Osteoblast (primary cell): ENCODE results near the gene HAVCR2. TPM values are rescaled to one million over a fixed set of nuclear protein-coding genes. Genes with fewer than 3 reads are reported as not detected.

ENCODE experiments used
- DNase-seq: peaks from one replicate; pipeline ENCODE4 v3.0.0; 2011; ENCODE audit warnings: low spot score, mixed read lengths; ENCODE audit not compliant: insufficient read length; ENCODE audit errors: missing footprints
- H2AFZ ChIP-seq: 2 replicates; pipeline ENCODE4 v1.6.0; 2011; ENCODE audit warnings: mild to moderate bottlenecking, low read length
- H3K27ac ChIP-seq: 2 replicates; pipeline ENCODE4 v1.5.1; 2011; ENCODE audit warnings: mild to moderate bottlenecking, low read depth, low read length, moderate library complexity
- H3K27me3 ChIP-seq: 2 replicates; pipeline ENCODE4 v1.6.0; 2012; ENCODE audit warnings: mild to moderate bottlenecking, control low read depth, inconsistent platforms, low read length, moderate library complexity; ENCODE audit not compliant: insufficient read depth
- H3K36me3 ChIP-seq: 2 replicates; pipeline ENCODE4 v1.5.1; 2011; ENCODE audit warnings: mild to moderate bottlenecking, low read length, control low read depth, moderate library complexity; ENCODE audit not compliant: insufficient read depth
- H3K4me1 ChIP-seq: 2 replicates; pipeline ENCODE4 v1.5.1; 2011; ENCODE audit warnings: mild to moderate bottlenecking, low read length, control low read depth, moderate library complexity; ENCODE audit not compliant: insufficient read depth
- H3K4me2 ChIP-seq: 2 replicates; pipeline ENCODE4 v1.6.0; 2011; ENCODE audit warnings: mild to moderate bottlenecking, low read length; ENCODE audit not compliant: insufficient read depth
- H3K4me3 ChIP-seq: fragments of 200-600 bp; sonication (generic); 3 replicates; pipeline ENCODE4 v1.5.1; 2012; ENCODE audit warnings: mild to moderate bottlenecking, low read length, inconsistent platforms; ENCODE audit not compliant: insufficient read depth
- H3K79me2 ChIP-seq: 2 replicates; pipeline ENCODE4 v1.6.0; 2012; ENCODE audit warnings: mild to moderate bottlenecking, low read length, control low read depth, inconsistent platforms; ENCODE audit not compliant: insufficient read depth
- H3K9me3 ChIP-seq: 2 replicates; pipeline ENCODE4 v1.5.1; 2011; ENCODE audit warnings: low read depth, low read length, control low read depth
- H4K20me1 ChIP-seq: 2 replicates; pipeline ENCODE4 v1.6.0; 2012; ENCODE audit warnings: mild to moderate bottlenecking, low read length, control low read depth; ENCODE audit not compliant: insufficient read depth
- CTCF ChIP-seq: IDR thresholded peaks from 2 replicates; pipeline ENCODE4 v1.5.1; 2011; ENCODE audit warnings: mild to moderate bottlenecking, low read depth, low read length, moderate library complexity; ENCODE audit errors: extremely low read depth
- total RNA-seq: library from RNA; depleted of rRNA; stranded (reverse); fragments of >200 nt; gene quantifications from 2 replicates; pipeline ENCODE4 v1.2.3, GENCODE V29; 2012

HAVCR2 gene
- total RNA-seq, 1 donor: 0.72 TPM

- Histone ChIP-seq H3K79me2 (no peaks in the 10 kb centered on the region), H3K36me3 (no peaks in the 10 kb centered on the region), H3K9me3 (no peaks in the 10 kb centered on the region), H4K20me1 (no peaks in the 10 kb centered on the region), H2AFZ (no peak overlapping the region), H3K27ac (no peak overlapping the region), H3K4me3 (no peak overlapping the region), H3K4me2 (no peak overlapping the region), H3K4me1 (peaks cover 5% of the 10 kb centered on the region), H3K27me3 (no peaks in the 10 kb centered on the region)
- DNase-seq: no peak
- no peak for TF ChIP-seq CTCF
Observed at GRCh38 chr5:157100140-157100679, 8.6 kb downstream of the HAVCR2 start.

DNA sequence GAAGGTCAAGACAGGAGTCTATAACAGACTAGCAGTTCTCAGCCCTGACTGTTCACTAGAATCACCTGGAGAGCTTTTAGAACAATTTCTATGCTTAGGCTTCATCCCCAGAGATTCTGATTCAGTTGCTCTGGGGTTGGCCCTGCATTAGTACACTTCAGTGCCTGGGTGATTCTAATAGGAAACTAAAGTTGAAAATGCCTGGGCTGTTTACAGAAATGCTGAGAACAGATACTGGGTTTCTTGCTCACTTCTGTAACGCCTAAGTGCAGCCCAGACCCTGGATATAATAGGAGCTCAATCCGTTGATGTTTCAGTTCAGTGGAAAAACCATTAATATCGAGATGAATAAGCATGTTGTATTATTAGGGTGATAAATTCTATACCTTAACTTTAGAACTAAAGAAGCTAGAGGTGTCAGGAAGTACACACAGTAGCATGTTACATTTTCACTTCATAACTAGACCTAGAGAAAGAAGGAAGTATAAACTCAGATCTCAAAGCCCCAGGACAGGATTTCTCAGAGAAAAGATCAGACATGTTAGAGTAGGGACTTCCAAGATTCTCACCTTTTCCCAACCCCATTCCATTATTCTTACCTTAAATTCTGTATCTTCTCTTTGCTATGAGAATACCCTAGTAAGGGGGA, 20.4 kb downstream of the HAVCR2 start:
- Histone ChIP-seq H3K4me2 (no peak overlapping the region), H2AFZ (no peak overlapping the region), H3K79me2 (no peaks in the 10 kb centered on the region), H3K4me1 (no peaks in the 10 kb centered on the region), H3K27me3 (no peaks in the 10 kb centered on the region), H3K9me3 (no peaks in the 10 kb centered on the region), H4K20me1 (no peaks in the 10 kb centered on the region), H3K36me3 (no peaks in the 10 kb centered on the region), H3K4me3 (no peak overlapping the region), H3K27ac (no peak overlapping the region)
- no peak for DNase-seq
- TF ChIP-seq CTCF: no peak

DNA sequence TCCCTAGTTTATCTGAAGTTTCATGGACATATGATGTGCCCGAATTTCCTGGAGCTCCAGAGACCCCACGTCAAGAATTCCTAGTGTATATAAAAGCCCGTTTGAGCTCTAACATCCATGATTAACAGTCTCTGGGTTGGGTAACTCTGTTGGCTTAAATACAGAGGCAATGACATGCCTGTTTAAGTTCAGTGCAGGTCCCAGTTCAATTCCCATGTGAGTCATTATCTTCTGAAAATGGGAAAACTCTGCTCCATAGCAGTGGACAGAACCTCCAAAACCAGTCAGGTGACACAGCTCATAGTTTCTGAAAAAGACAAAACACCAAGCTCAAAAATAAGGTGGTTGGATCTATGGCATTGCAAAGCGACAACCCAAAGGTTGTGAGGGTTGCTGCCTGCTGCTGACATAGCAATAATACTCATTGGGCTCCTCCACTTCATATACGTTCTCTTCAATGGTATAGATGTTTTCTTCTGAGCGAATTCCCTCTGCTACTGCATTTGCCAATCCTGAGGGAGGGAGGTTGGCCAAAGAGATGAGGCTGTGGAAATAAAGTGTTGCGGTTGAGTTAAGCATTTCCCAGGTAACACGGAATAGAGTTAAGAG, 22.0 kb downstream of the HAVCR2 start:
- H3K4me2 ChIP-seq: no peak overlapping the region
- H3K79me2 ChIP-seq: no peaks in the 10 kb centered on the region
- H3K4me3 ChIP-seq: no peak overlapping the region
- no peaks in the 10 kb centered on the region for H4K20me1 ChIP-seq
- no peaks in the 10 kb centered on the region for H3K4me1 ChIP-seq
- DNase-seq: no peak
- no peaks in the 10 kb centered on the region for H3K36me3 ChIP-seq
- no peaks in the 10 kb centered on the region for H3K9me3 ChIP-seq
- TF ChIP-seq CTCF: no peak
- no peaks in the 10 kb centered on the region for H3K27me3 ChIP-seq
- H3K27ac ChIP-seq: no peak overlapping the region
- H2AFZ ChIP-seq: no peak overlapping the region

DNA sequence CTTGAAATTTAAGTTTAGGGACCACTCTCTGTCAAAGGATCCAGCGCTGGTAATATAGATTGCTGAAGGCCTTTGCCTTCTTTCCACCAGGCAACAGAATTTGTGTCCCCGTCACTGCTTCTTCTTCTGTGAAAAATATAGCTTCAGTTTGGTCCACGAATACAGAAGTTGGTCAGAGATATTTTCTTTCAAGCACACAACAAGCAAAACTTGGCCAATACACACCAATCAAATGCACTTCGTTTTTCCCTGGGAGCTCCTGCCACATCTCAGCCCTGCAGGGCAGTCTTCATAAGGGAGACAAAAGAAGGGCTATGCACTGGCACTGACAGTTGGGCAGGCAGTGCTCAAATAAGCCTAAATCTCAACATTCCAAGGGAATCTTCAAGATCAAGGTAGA, 22.9 kb downstream of the HAVCR2 start:
- Histone ChIP-seq H3K4me1 (no peaks in the 10 kb centered on the region), H2AFZ (no peak overlapping the region), H3K79me2 (no peaks in the 10 kb centered on the region), H3K36me3 (no peaks in the 10 kb centered on the region), H3K27ac (no peak overlapping the region), H3K27me3 (no peaks in the 10 kb centered on the region), H3K4me2 (no peak overlapping the region), H3K9me3 (no peaks in the 10 kb centered on the region), H3K4me3 (no peak overlapping the region), H4K20me1 (no peaks in the 10 kb centered on the region)
- DNase-seq: no peak
- TF ChIP-seq CTCF: no peak
